ENCODE data around the gene PRKN. TPM values are rescaled to one million over a fixed set of nuclear protein-coding genes. Genes with fewer than 3 reads are reported as not detected.

The PRKN gene
- total RNA-seq, 1 experiment from 2014 or later: 1.2 TPM

DNA sequence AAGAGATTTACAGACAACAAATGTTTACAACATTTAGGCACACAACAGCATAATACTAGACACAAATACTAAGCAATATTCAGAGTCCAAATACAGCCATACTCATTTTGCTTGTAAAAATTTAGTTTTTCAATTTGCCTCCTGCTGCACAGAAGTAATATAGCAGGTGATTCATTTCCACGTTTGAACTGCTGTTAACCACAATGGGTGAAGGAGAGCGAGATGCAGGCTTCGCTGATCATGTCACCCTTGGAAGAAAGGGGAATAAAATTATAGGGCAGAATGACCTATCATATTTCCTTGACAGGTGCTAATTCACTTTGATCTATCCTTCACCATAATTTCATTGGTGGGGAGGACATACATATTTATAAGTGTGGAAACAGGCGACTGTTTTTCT, 809.9 kb downstream of the PRKN start:
- CTCF ChIA-PET: no interaction called here
- Histone ChIP-seq H3K4me1 (ENCODE audit: insufficient read depth, low read length, poor library complexity, severe bottlenecking) (no peaks in the 10 kb centered on the region), H3K27me3 (replicated peaks; ENCODE audit: insufficient read depth, low read depth, low read length, poor library complexity) (no peaks in the 10 kb centered on the region), H3K36me3 (ENCODE audit: insufficient read depth, low read length, poor library complexity, severe bottlenecking) (no peaks in the 10 kb centered on the region), H3K27ac (ENCODE audit: low read depth, low read length, poor library complexity, severe bottlenecking) (no peak overlapping the region), H3K4me3 (ENCODE audit: low read depth, low read length, poor library complexity, severe bottlenecking) (no peak overlapping the region), H3K9me3 (ENCODE audit: low read depth, low read length, poor library complexity, severe bottlenecking) (no peaks in the 10 kb centered on the region)
- no TSS peak for BruUV-seq (replicated peaks)
- no peak for DNase-seq (ENCODE audit: low spot score)
- intact Hi-C loops (cut with micrococcal nuclease; ENCODE audit: unreplicated experiment): no loop called here
- POLR2A ChIA-PET (ENCODE audit: low non-redundant PET): no interaction called here
- TF ChIP-seq CTCF (conservative IDR thresholded peaks at IDR 0.05; ENCODE audit: low read depth, low read length) (no peak), EZH2 (IDR thresholded peaks at IDR 0.05; ENCODE audit: borderline replicate concordance, low read depth, low read length, poor library complexity, severe bottlenecking) (no peak)

GRCh38 chr6:161915456-161915964, 812.1 kb downstream of the PRKN start:
- no peak overlapping the region for H3K4me3 ChIP-seq (ENCODE audit: low read depth, low read length, poor library complexity, severe bottlenecking)
- no peaks in the 10 kb centered on the region for H3K4me1 ChIP-seq (ENCODE audit: insufficient read depth, low read length, poor library complexity, severe bottlenecking)
- intact Hi-C loops (cut with micrococcal nuclease; ENCODE audit: unreplicated experiment): no loop called here
- H3K27me3 ChIP-seq (replicated peaks; ENCODE audit: insufficient read depth, low read depth, low read length, poor library complexity): no peaks in the 10 kb centered on the region
- CTCF ChIA-PET: no interaction called here
- H3K27ac ChIP-seq (ENCODE audit: low read depth, low read length, poor library complexity, severe bottlenecking): no peak overlapping the region
- POLR2A ChIA-PET (ENCODE audit: low non-redundant PET): no interaction called here
- DNase-seq (ENCODE audit: low spot score): no peak
- no peaks in the 10 kb centered on the region for H3K36me3 ChIP-seq (ENCODE audit: insufficient read depth, low read length, poor library complexity, severe bottlenecking)
- BruUV-seq (replicated peaks): no TSS peak
- H3K9me3 ChIP-seq (ENCODE audit: low read depth, low read length, poor library complexity, severe bottlenecking): no peaks in the 10 kb centered on the region
- TF ChIP-seq CTCF (conservative IDR thresholded peaks at IDR 0.05; ENCODE audit: low read depth, low read length) (no peak), EZH2 (IDR thresholded peaks at IDR 0.05; ENCODE audit: borderline replicate concordance, low read depth, low read length, poor library complexity, severe bottlenecking) (no peak)

DNA sequence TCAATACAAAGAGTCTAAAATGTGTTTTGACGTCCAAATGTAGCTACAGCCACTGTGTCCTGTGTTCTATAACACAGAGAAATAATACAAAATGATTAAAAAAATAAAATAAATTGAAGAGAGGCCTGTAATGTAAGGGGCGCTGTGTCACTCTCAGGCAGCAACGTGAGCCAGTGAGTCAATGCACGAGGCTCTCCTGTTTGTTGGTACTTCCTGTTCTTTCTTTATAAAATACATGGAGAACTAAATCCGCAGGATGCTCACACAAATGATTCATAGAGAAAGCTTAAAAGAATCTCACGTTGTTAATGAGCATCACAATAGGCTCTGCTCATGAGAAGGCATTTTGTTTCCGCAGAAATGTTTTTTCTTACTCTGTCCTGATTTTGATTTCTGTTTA, 818.7 kb downstream of the PRKN start:
- H3K4me1 ChIP-seq (ENCODE audit: insufficient read depth, low read length, poor library complexity, severe bottlenecking): no peaks in the 10 kb centered on the region
- no TSS peak for BruUV-seq (replicated peaks)
- ChIA-PET CTCF (no interaction called here), POLR2A (ENCODE audit: low non-redundant PET) (no interaction called here)
- H3K9me3 ChIP-seq (ENCODE audit: low read depth, low read length, poor library complexity, severe bottlenecking): no peaks in the 10 kb centered on the region
- H3K27me3 ChIP-seq (replicated peaks; ENCODE audit: insufficient read depth, low read depth, low read length, poor library complexity): no peaks in the 10 kb centered on the region
- H3K27ac ChIP-seq (ENCODE audit: low read depth, low read length, poor library complexity, severe bottlenecking): no peak overlapping the region
- TF ChIP-seq EZH2 (IDR thresholded peaks at IDR 0.05; ENCODE audit: borderline replicate concordance, low read depth, low read length, poor library complexity, severe bottlenecking) (no peak), CTCF (conservative IDR thresholded peaks at IDR 0.05; ENCODE audit: low read depth, low read length) (no peak)
- DNase-seq (ENCODE audit: low spot score): no peak
- H3K4me3 ChIP-seq (ENCODE audit: low read depth, low read length, poor library complexity, severe bottlenecking): no peak overlapping the region
- intact Hi-C loops (cut with micrococcal nuclease; ENCODE audit: unreplicated experiment): no loop called here
- H3K36me3 ChIP-seq (ENCODE audit: insufficient read depth, low read length, poor library complexity, severe bottlenecking): no peaks in the 10 kb centered on the region

Measured in A673 (cell line).